ENCODE results near the gene ANGPTL7. TPM values are rescaled to one million over a fixed set of nuclear protein-coding genes. Genes with fewer than 3 reads are reported as not detected.

Gene ANGPTL7
- total and polyA plus RNA-seq, 10 of the 15 experiments (the other 5 are each of a cell fraction or from before 2014, with no cell fraction given) = 0.09 TPM; not detected in 9

DNA sequence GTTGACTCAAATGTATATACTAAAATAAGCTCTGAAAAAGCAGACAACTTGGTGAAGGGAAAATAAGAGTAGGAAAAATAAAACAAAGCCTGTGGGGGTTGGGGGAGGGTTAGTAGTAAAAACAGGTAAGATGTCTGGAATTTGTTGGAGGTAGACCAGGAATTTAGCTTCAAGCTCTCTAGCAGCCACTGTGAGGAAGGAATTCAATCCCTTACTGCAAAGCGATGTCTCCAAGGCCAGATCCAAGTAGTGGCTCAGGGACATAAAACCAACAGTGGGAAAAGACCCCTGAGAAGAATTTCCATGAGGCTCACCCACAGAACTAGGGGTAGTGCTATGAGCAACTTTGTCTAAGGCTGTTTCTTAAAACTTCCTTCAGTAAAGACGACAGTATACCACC, 7.8 kb downstream of the ANGPTL7 start:
- intact Hi-C loops (cut with micrococcal nuclease; ENCODE audit: unreplicated experiment) = no loop called here
- BruUV-seq (replicated peaks) = no TSS peak
- SMC1A ChIA-PET (ENCODE audit: uncharacterized antibody, unreplicated experiment) = interaction anchor here (0.9 kb wide), 1 partner anchor 127 kb away, joined by 3 read pairs; no protein-coding TSS in a partner anchor
- Histone ChIP-seq H3K4me1 (ENCODE audit: control insufficient read depth, insufficient read depth, low read length) (no peaks in the 10 kb centered on the region), H3K4me2 (ENCODE audit: control insufficient read depth, insufficient read depth) (no peak overlapping the region), H3K4me3 (no peak overlapping the region), H3K79me2 (ENCODE audit: control insufficient read depth, insufficient read depth, low read length) (no peaks in the 10 kb centered on the region), H3K9me3 (replicated peaks; ENCODE audit: control insufficient read depth, insufficient read depth, low read length) (no peaks in the 10 kb centered on the region), H4K20me1 (ENCODE audit: control insufficient read depth, insufficient read depth) (no peaks in the 10 kb centered on the region), H3K9ac (ENCODE audit: control insufficient read depth, insufficient read depth, low read length) (no peak overlapping the region), H3K36me3 (ENCODE audit: control insufficient read depth in 2 of 2, insufficient read depth in 2 of 2, low read length in 1 of 2) (peaks cover 10 to 19% of the 10 kb centered on the region in 2 experiments; a peak in 3 of 4 replicates), H2AFZ (ENCODE audit: control insufficient read depth, low read depth, low read length) (no peak overlapping the region), H3K27me3 (replicated peaks in 1 of 2; ENCODE audit: control insufficient read depth in 2 of 2, insufficient read depth in 2 of 2, low read length in 1 of 2) (no peaks in the 10 kb centered on the region), H3K27ac (ENCODE audit: control insufficient read depth, insufficient read depth) (no peak overlapping the region)
- DNase-seq (ENCODE audit: low read depth, low spot score) (no peak), FAIRE-seq (no peak), ATAC-seq (no peak)
- RAD21 ChIA-PET (ENCODE audit: unreplicated experiment) = no interaction called here
- POLR2A ChIA-PET = no interaction called here
- 74% methylated on average over 2 of the region's 2 CpGs for WGBS (ENCODE audit: insufficient coverage, insufficient replicate concordance, low lambda C conversion rate, missing lambda C conversion rate)
- CTCF ChIA-PET = no interaction called here
- in situ Hi-C loops (cut with MboI) = no loop called here
- TF ChIP-seq BACH1 (IDR thresholded peaks at IDR 0.05; ENCODE audit: borderline replicate concordance) = no peak
- TF ChIP-seq, protein P1, sequence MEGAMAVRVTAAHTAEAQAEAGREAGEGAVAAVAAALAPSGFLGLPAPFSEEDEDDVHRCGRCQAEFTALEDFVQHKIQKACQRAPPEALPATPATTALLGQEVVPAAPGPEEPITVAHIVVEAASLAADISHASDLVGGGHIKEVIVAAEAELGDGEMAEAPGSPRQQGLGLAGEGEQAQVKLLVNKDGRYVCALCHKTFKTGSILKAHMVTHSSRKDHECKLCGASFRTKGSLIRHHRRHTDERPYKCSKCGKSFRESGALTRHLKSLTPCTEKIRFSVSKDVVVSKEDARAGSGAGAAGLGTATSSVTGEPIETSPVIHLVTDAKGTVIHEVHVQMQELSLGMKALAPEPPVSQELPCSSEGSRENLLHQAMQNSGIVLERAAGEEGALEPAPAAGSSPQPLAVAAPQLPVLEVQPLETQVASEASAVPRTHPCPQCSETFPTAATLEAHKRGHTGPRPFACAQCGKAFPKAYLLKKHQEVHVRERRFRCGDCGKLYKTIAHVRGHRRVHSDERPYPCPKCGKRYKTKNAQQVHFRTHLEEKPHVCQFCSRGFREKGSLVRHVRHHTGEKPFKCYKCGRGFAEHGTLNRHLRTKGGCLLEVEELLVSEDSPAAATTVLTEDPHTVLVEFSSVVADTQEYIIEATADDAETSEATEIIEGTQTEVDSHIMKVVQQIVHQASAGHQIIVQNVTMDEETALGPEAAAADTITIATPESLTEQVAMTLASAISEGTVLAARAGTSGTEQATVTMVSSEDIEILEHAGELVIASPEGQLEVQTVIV (IDR thresholded peaks at IDR 0.05; ENCODE audit: borderline replicate concordance, partially characterized antibody) = no peak
- TF ChIP-seq, protein P2, sequence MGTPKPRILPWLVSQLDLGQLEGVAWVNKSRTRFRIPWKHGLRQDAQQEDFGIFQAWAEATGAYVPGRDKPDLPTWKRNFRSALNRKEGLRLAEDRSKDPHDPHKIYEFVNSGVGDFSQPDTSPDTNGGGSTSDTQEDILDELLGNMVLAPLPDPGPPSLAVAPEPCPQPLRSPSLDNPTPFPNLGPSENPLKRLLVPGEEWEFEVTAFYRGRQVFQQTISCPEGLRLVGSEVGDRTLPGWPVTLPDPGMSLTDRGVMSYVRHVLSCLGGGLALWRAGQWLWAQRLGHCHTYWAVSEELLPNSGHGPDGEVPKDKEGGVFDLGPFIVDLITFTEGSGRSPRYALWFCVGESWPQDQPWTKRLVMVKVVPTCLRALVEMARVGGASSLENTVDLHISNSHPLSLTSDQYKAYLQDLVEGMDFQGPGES (IDR thresholded peaks at IDR 0.05) = no peak
- TF ChIP-seq SKIL (IDR thresholded peaks at IDR 0.05; ENCODE audit: low read depth, poor library complexity, severe bottlenecking) = no peak
- TF ChIP-seq RAD21 (IDR thresholded peaks at IDR 0.05; ENCODE audit: insufficient read depth, low read depth, low read length) = no peak

Measured in GM12878 (cell line).